H9 (cell line): Measurements from ENCODE around the gene ZSWIM1. TPM values are rescaled to one million over a fixed set of nuclear protein-coding genes. Genes with fewer than 3 reads are reported as not detected.
A peak's percentile ranks its signal among the peaks of the same experiment; 100 is the strongest.

Experiments used
- DNase-seq: peaks from one replicate; pipeline ENCODE4 v3.0.0-alpha.2; 2017
- H2AFZ ChIP-seq: one replicate; pipeline ENCODE4 v1.6.1; 2013; ENCODE audit warnings: mild to moderate bottlenecking, low read length, control low read depth, moderate library complexity
- H2AK5ac ChIP-seq: 2 replicates; pipeline ENCODE4 v1.6.1; 2013; ENCODE audit warnings: low read length, control low read depth, mixed read lengths; ENCODE audit not compliant: insufficient read length
- H2BK120ac ChIP-seq: one replicate; pipeline ENCODE4 v1.6.1; 2013; ENCODE audit warnings: low read depth, mild to moderate bottlenecking, low read length, control low read depth, inconsistent platforms; ENCODE audit not compliant: poor library complexity, severe bottlenecking
- H2BK12ac ChIP-seq: 2 replicates; pipeline ENCODE4 v1.6.1; 2013; ENCODE audit warnings: low read length, control low read depth, mixed read lengths, low read depth; ENCODE audit not compliant: insufficient read length
- H2BK15ac ChIP-seq: 2 replicates; pipeline ENCODE4 v1.6.1; 2013; ENCODE audit warnings: low read depth, low read length, control low read depth
- H2BK20ac ChIP-seq: one replicate; pipeline ENCODE4 v1.6.1; 2013; ENCODE audit warnings: low read depth, mild to moderate bottlenecking, low read length, control low read depth, inconsistent platforms; ENCODE audit not compliant: poor library complexity, severe bottlenecking
- H2BK5ac ChIP-seq: 2 replicates; pipeline ENCODE4 v1.6.1; 2013; ENCODE audit warnings: low read length, control low read depth, mixed read lengths; ENCODE audit not compliant: insufficient read length
- H3K14ac ChIP-seq: 2 replicates; pipeline ENCODE4 v1.6.1; 2013; ENCODE audit warnings: low read length, control low read depth; ENCODE audit not compliant: insufficient read depth
- H3K18ac ChIP-seq: 2 replicates; pipeline ENCODE4 v1.6.1; 2013; ENCODE audit warnings: low read depth, mild to moderate bottlenecking, mixed read lengths, low read length, control low read depth; ENCODE audit not compliant: insufficient read length
- H3K23ac ChIP-seq: 2 replicates; pipeline ENCODE4 v1.6.1; 2013; ENCODE audit warnings: low read length, control low read depth, mixed read lengths, low read depth; ENCODE audit not compliant: insufficient read length
- H3K23me2 ChIP-seq: 2 replicates; pipeline ENCODE4 v1.6.1; 2013; ENCODE audit warnings: low read depth, mild to moderate bottlenecking, mixed read lengths, low read length, control low read depth; ENCODE audit not compliant: insufficient read length, poor library complexity, severe bottlenecking
- H3K27ac ChIP-seq: 2 replicates; pipeline ENCODE4 v1.5.1; 2013; ENCODE audit warnings: low read length, control low read depth, mixed read lengths, low read depth; ENCODE audit not compliant: insufficient read length
- H3K27me3 ChIP-seq: 2 replicates; pipeline ENCODE4 v1.6.1; 2013; ENCODE audit warnings: low read length, control low read depth, inconsistent platforms; ENCODE audit not compliant: insufficient read depth
- H3K4ac ChIP-seq: 2 replicates; pipeline ENCODE4 v1.6.1; 2013; ENCODE audit warnings: low read depth, mild to moderate bottlenecking, control low read depth, inconsistent platforms, low read length, moderate library complexity
- H3K4me1 ChIP-seq: 2 replicates; pipeline ENCODE4 v1.6.1; 2013; ENCODE audit warnings: low read length, control low read depth, inconsistent platforms; ENCODE audit not compliant: insufficient read depth
- H3K4me2 ChIP-seq: 2 replicates; pipeline ENCODE4 v1.6.1; 2013; ENCODE audit warnings: low read length, control low read depth, mixed read lengths; ENCODE audit not compliant: insufficient read length, insufficient read depth
- H3K56ac ChIP-seq: 2 replicates; pipeline ENCODE4 v1.6.1; 2013; ENCODE audit warnings: low read depth, mild to moderate bottlenecking, mixed read lengths, low read length, control low read depth; ENCODE audit not compliant: insufficient read length
- H3K79me1 ChIP-seq: 2 replicates; pipeline ENCODE4 v1.6.1; 2013; ENCODE audit warnings: low read depth, mild to moderate bottlenecking, moderate library complexity, low read length, control low read depth, inconsistent platforms; ENCODE audit not compliant: insufficient read depth, poor library complexity, severe bottlenecking
- H3K79me2 ChIP-seq: 2 replicates; pipeline ENCODE4 v1.6.1; 2013; ENCODE audit warnings: low read length, control low read depth, inconsistent platforms; ENCODE audit not compliant: insufficient read depth
- H3K9ac ChIP-seq: 2 replicates; pipeline ENCODE4 v1.6.1; 2013; ENCODE audit warnings: low read length, control low read depth, mixed read lengths; ENCODE audit not compliant: insufficient read length; ENCODE audit errors: extremely low read depth
- H3K9me3 ChIP-seq: one replicate; pipeline ENCODE4 v1.6.1; 2013; ENCODE audit warnings: low read depth, low read length, inconsistent platforms; ENCODE audit not compliant: control insufficient read depth
- H3T11ph ChIP-seq: one replicate; pipeline ENCODE4 v1.6.1; 2013; ENCODE audit warnings: mild to moderate bottlenecking, low read length, control low read depth, inconsistent platforms
- H4K20me1 ChIP-seq: one replicate; pipeline ENCODE4 v1.6.1; 2013; ENCODE audit not compliant: control insufficient read depth, insufficient read length, insufficient read depth
- H4K5ac ChIP-seq: 2 replicates; pipeline ENCODE4 v1.6.1; 2013; ENCODE audit warnings: low read depth, mild to moderate bottlenecking, mixed read lengths, low read length, control low read depth; ENCODE audit not compliant: insufficient read length
- H4K8ac ChIP-seq: replicated peaks from 2 replicates; pipeline ENCODE4 v1.6.1; 2013; ENCODE audit warnings: low read length, control low read depth, mixed read lengths, low read depth; ENCODE audit not compliant: insufficient read length
- H4K91ac ChIP-seq: 2 replicates; pipeline ENCODE4 v1.6.1; 2013; ENCODE audit warnings: low read depth, mild to moderate bottlenecking, moderate library complexity, mixed read lengths, low read length, control low read depth; ENCODE audit not compliant: insufficient read length
- H3K27ac Mint-ChIP-seq, 3 experiments: 2 replicates in 2 of 3; 3 replicates in 1 of 3; pipeline ENCODE4 v1.8.0; 2020 to 2021; ENCODE audit warnings: mixed read lengths in 3 of 3, mild to moderate bottlenecking in 1 of 3, moderate library complexity in 1 of 3
- H3K27me3 Mint-ChIP-seq: 2 replicates; pipeline ENCODE4 v1.8.0; 2021; ENCODE audit warnings: low read depth, mild to moderate bottlenecking, moderate library complexity, mixed read lengths
- H3K36me3 Mint-ChIP-seq, 3 experiments: 2 replicates in 2 of 3; 3 replicates in 1 of 3; pipeline ENCODE4 v1.8.0; 2020 to 2021; ENCODE audit warnings: low read depth in 3 of 3, mixed read lengths in 3 of 3; ENCODE audit not compliant: insufficient read depth in 1 of 3
- H3K4me1 Mint-ChIP-seq, 2 experiments: 2 replicates each; pipeline ENCODE4 v1.8.0; 2020; ENCODE audit warnings: mixed read lengths in 2 of 2
- H3K4me3 Mint-ChIP-seq, 2 experiments: 2 replicates in 1 of 2; 3 replicates in 1 of 2; pipeline ENCODE4 v1.8.0; 2020 to 2021; ENCODE audit warnings: mild to moderate bottlenecking in 2 of 2, mixed read lengths in 2 of 2, moderate library complexity in 1 of 2
- H3K9me3 Mint-ChIP-seq, 2 experiments: 2 replicates in 1 of 2; 3 replicates in 1 of 2; pipeline ENCODE4 v1.8.0; 2020; ENCODE audit warnings: mild to moderate bottlenecking in 2 of 2, mixed read lengths in 2 of 2, moderate library complexity in 1 of 2
- CTCF ChIP-seq: fragments of 200-600 bp; sonication (generic); conservative IDR thresholded peaks from 3 replicates; pipeline ENCODE4 v1.8.0; 2021; ENCODE audit warnings: antibody characterized with exemption, mild to moderate bottlenecking
- WGBS: extraction: QIAGEN DNeasy Blood & Tissue Kit; methylation state at CpG from one replicate; pipeline ENCODE4 v1.1.7; 2013; ENCODE audit warnings: missing lambda C conversion rate, low lambda C conversion rate, mixed read lengths; ENCODE audit not compliant: insufficient read length; ENCODE audit errors: extremely low coverage; 5-methylcytosine and 5-hydroxymethylcytosine counted together
- total RNA-seq: library from RNA; stranded (reverse); gene quantifications from 2 replicates; pipeline ENCODE4 v1.2.1, GENCODE V29; 2021

Gene ZSWIM1
- total RNA-seq, 1 experiment from 2014 or later: 13.0 TPM

DNA sequence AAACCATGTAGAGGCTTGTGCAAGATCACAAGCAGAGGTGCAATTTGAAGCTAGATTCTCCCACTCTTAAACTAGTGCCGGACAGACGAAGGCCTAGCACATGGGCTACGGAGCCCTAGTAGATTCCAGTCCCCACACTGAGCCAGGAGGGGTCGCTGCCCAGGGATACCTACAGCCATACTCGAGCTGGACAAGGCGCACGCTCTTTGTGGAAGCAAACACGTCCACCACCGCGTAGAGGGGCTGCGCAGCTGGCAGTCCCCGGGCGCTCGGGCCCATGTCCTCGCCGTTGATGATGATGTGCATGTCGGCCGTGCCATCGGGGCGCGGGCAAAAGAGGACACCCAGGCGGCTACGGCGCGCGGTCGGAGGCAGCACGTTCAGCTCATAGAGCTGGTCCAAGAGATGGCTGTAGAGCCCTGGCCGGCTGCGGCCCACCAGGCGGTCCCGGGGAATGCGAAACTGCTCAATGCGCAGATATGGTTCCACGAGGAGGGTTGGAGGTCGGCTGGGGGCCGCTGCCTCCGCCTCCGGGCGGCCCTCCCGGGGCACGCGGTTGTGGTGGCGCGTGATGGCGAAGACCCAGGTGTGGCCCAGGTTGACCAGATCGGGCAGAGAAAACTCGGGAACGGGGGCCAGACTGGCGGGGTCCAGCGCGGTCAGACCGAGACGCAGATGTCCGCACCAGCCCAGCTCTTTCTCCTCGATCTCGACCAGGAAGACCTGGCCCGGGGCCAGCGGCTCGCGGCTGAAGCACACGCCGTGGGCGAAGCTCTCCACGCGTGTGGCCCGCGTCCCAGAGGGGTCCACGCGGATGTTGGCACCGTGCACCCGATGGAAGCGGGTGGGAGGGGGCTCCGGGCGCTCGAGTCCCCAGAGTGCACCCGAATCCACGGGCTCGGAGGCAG lies 9.3 kb downstream of the ZSWIM1 start:
- WGBS: no CpG with 5 or more reads among the region's 79 CpGs
- H4K5ac ChIP-seq: no peak overlapping the region
- H2BK120ac ChIP-seq: no peak overlapping the region
- H3K18ac ChIP-seq: peak overlapping the region; percentile 71
- peaks cover 11 to 32% (median 19%) of the 10 kb centered on the region in 3 experiments for H3K36me3 Mint-ChIP-seq
- no peaks in the 10 kb centered on the region for H3K79me2 ChIP-seq
- H3K9ac ChIP-seq: peak overlapping the region; percentile 41
- no peak overlapping the region for H4K8ac ChIP-seq
- peak overlapping the region; percentile 60 for H3K4ac ChIP-seq
- H2BK15ac ChIP-seq: no peak overlapping the region
- no peak overlapping the region for H3T11ph ChIP-seq
- peaks cover 13% of the 10 kb centered on the region for H3K23me2 ChIP-seq
- no peak overlapping the region for H3K27ac ChIP-seq
- H3K27me3 ChIP-seq: no peaks in the 10 kb centered on the region
- peak; percentile 90 for DNase-seq
- no peaks in the 10 kb centered on the region; a peak in 1 of 5 replicates for H3K9me3 Mint-ChIP-seq
- H4K91ac ChIP-seq: peak overlapping the region; percentile 24
- peak overlapping the region in 2 of 3 experiments; percentile 65 to 77; a peak in 2 of 7 replicates for H3K27ac Mint-ChIP-seq
- no peaks in the 10 kb centered on the region for H3K79me1 ChIP-seq
- H3K4me3 Mint-ChIP-seq: peak overlapping the region; percentile 85 to 92
- no peaks in the 10 kb centered on the region for H3K4me1 ChIP-seq
- peak; percentile 87 for TF ChIP-seq CTCF
- no peak overlapping the region for H2BK12ac ChIP-seq
- H3K27me3 Mint-ChIP-seq: no peaks in the 10 kb centered on the region
- no peak overlapping the region for H2BK20ac ChIP-seq
- no peaks in the 10 kb centered on the region for H4K20me1 ChIP-seq
- H3K23ac ChIP-seq: no peak overlapping the region
- peak overlapping the region; percentile 93 for H3K14ac ChIP-seq
- H2AK5ac ChIP-seq: no peak overlapping the region
- H3K9me3 ChIP-seq: no peaks in the 10 kb centered on the region
- H3K4me1 Mint-ChIP-seq: peaks cover 5 to 14% of the 10 kb centered on the region in 2 experiments; a peak in 3 of 4 replicates
- H2AFZ ChIP-seq: no peak overlapping the region
- peak overlapping the region; percentile 26 for H3K4me2 ChIP-seq
- H2BK5ac ChIP-seq: no peak overlapping the region
- H3K56ac ChIP-seq: no peak overlapping the region
